NT2/D1 (cell line): ENCODE data around the gene PER1.

ENCODE experiments used
- SUZ12 ChIP-seq: IDR thresholded peaks from 2 replicates; pipeline ENCODE4 v1.6.1; 2011; ENCODE audit not compliant: insufficient read length, insufficient read depth; ENCODE audit errors: extremely low read depth
- YY1 ChIP-seq: IDR thresholded peaks from 2 replicates; pipeline ENCODE4 v1.6.1; 2011; ENCODE audit not compliant: insufficient read length, insufficient read depth
- ZNF274 ChIP-seq: IDR thresholded peaks from 2 replicates; pipeline ENCODE4 v1.6.1; 2011; ENCODE audit warnings: mild to moderate bottlenecking, low read depth, low read length

GRCh38 chr17:8100763-8101162, 51.4 kb downstream of the PER1 start:
- no peak for TF ChIP-seq YY1
- no peak for TF ChIP-seq ZNF274
- TF ChIP-seq SUZ12 = no peak
